HG02943 (cell line): ENCODE results near the gene AGAP1.
"Not testable (repeated sequence)": the region's sequence is repeated elsewhere in the genome, so short reads cannot be mapped to it uniquely, and the experiment has no call there.

Source experiments
- ATAC-seq: cut with Tn5 transposase; IDR thresholded peaks from one replicate; pipeline ENCODE4 v1.9.1; 2021; ENCODE audit warnings: mild to moderate bottlenecking, low read depth, moderate library complexity; ENCODE audit not compliant: unreplicated experiment

AGAP1 gene

DNA sequence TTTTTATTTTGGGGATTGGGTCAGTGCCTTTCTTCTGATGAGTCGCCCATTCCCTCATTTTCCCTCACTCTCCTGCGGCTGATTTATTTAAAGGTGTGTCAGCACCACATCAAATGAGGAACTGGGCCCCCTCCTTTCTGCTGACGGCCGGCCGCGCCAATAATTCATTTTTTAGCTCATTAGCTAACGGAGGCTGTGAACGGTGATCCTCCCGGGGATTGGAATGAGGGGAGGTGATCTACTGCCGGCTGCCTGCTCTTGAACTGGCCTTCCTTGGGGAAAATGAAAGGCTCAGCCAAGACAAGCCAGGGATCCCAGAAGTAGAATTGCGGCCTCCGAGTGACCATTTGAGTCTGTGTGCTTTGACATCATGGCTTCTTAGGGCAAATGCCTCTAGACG, 620.1 kb downstream of the AGAP1 start:
- ATAC-seq: no peak

DNA sequence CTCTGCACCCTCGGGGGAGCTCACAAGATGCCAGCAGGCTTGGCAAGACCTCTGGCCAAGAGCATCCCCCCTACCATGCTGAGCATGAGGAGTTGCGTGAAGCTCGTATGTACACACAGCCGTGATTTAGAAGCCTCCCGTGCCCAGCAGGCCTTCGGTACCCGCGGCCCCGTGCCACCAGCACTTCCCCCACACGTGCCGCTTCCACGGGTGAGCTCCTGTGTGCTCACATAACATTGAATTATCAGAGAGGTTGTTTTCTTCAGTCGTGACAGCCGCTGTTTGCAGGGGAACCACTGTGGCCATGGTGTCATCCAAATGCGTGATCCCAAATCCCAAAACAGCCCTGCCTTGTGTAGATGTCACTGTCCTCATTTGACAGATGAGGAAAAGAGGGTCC, 621.1 kb downstream of the AGAP1 start:
- ATAC-seq: no peak

DNA sequence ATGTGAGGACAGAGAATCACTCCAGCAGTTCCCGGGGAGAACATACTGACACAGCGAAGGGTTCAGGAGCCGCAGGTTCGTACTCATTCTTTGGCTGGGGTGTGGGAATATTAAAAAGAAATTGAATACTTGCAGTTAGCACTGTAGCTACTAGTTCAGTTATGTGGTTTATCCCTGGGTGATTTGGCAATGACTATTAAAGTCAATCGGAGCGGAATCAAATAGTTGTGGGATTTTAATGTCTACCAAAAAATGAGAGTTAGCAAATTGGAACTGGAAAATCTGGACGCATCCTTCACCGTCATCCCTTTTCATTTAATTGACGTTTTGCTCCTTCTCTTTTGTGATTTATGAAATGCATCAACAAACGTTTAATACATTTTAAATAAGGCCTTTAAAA, 623.6 kb downstream of the AGAP1 start:
- no peak for ATAC-seq

DNA sequence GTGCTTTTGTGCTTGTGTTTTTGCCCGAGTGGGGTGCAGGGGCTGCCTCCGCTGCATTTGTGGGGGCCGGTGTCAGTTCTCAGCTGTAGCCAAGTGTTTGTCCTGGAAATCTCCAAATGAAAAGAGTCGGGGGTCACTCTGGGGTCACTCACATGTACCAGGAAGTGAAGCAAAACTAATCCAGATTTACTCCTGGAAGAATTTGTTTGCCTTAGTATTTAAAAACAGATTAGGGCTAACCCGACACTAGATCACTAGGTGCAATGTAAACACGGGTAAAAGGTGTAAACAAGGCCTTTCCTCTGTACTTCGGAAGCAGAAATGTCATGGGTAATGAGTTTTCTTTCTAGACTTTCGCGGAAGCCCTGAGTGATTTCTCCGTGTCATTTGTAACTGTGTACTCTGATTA, 624.0 kb downstream of the AGAP1 start:
- no peak for ATAC-seq

DNA sequence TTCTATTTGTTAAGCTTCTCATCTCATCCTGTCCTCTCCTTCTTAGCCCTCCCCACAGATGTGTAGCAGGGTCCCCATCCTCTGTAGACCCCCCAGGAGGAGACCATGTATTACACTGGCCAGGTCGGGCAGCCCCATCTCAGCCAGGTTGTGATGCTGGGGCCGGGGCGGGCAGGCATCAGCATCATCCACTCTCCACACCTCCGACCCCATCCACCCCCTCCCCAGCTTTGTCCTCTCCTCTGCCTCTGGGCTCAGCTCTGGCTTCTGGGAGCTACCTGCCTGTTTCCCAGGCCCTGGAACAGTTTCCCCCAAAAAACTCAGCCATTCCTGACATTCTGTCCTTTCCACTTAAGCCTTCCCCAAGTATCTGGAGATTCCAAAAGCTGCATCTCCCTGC, 625.2 kb downstream of the AGAP1 start:
- no peak for ATAC-seq

DNA sequence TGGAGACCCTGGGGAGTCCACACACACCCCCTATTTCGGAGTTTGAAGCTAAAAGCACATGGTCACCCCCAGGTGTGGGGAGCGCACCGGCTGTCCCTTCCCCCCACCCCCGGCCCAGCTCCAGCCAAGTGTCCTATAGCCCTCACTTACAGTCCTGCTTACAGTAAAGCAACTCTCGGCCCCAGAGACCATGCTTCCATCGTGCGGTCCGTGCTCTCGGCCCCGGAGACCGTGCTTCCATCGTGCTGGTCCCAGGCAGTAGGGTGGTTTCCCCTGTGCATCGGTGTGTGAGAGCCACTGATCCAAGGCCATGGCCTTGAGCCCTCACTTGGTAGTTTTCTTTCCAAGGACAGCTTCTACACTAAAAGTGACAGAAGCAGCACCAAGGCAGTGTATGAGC, 625.6 kb downstream of the AGAP1 start:
- ATAC-seq: no peak

DNA sequence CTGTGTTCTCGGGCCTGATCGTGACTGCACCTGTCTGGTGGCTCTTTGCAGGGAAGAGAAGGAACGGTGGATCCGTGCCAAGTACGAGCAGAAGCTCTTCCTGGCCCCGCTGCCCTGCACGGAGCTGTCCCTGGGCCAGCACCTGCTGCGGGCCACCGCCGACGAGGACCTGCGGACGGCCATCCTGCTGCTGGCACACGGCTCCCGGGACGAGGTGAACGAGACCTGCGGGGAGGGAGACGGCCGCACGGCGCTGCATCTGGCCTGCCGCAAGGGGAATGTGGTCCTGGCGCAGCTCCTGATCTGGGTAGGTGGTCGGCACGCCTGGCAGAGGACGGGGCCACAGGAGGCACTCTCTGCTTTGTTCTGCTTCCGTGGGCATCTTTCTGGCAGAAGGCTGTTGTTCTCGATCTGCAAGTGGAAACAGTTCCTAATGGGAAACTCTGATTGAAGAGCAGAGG, 626.3 kb downstream of the AGAP1 start:
- no peak for ATAC-seq

DNA sequence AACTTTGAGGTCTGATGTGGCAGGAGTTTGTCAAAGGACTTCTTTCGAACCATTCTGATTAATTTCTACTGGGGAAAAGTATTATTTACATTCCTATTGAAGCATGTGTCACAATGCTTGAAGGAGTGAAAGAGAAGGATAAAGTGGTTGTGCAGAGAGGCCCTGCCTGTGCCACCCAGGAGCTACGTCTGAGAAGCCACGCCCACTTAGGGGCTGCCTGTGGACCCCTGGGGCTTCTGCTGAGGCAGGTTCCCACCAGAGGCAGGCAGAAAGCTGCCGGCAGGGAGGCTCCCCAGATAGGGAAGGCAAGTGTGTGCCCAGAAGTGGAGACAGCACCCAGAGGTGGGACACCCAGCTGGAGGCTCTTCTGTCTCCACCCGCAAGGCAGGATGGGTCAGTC, 627.0 kb downstream of the AGAP1 start:
- no peak for ATAC-seq

DNA sequence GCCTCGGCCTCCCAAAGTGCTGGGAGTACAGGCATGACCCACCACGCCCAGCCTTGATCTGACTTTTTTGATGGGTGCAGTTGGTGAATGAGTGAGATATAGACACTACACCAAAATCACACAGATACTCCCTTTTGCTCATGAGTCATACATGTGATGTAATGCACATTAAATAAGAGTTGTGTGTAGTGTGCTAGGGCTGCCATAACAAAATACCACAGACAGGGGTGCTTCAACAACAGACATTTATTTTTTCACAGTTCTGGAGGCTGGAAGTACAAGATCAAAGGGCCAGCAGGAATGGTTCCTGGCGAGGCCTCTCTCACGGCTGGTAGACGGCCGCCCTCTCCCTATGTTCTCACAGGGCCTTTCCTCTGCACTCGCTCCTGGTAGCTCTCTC, 627.7 kb downstream of the AGAP1 start:
- no peak for ATAC-seq

DNA sequence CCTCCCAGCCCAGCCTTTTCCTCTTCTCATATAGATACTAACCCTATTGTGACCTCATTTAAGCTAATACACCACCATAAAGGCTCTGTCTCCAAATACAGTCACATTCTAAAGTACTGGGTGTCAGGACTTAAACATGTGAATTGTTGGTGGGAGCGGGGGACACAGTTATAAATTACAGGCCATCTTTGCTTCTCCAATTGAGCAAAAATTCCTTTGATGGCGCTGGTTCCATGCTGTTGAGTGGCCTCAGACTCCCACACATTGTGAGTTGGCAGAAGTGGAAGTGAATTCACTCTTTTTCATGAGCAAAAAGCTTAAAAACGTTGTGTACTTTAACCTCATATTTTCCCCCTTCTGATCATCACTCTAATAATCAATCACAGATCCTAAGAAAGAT, 628.4 kb downstream of the AGAP1 start:
- ATAC-seq: no peak

DNA sequence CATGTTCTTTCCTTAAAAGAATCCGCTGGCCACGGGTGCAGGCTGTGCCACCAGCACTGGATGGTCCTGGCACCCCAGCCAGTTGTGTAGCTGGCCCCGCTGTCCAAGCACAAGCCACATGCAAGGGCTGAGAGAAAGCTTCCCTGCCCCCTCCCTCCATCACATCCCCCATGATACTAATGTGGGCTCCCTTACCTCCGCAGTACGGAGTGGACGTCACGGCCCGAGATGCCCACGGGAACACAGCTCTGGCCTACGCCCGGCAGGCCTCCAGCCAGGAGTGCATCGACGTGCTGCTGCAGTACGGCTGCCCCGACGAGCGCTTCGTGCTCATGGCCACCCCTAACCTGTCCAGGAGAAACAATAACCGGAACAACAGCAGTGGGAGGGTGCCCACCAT, 629.9 kb downstream of the AGAP1 start:
- no peak for ATAC-seq

DNA sequence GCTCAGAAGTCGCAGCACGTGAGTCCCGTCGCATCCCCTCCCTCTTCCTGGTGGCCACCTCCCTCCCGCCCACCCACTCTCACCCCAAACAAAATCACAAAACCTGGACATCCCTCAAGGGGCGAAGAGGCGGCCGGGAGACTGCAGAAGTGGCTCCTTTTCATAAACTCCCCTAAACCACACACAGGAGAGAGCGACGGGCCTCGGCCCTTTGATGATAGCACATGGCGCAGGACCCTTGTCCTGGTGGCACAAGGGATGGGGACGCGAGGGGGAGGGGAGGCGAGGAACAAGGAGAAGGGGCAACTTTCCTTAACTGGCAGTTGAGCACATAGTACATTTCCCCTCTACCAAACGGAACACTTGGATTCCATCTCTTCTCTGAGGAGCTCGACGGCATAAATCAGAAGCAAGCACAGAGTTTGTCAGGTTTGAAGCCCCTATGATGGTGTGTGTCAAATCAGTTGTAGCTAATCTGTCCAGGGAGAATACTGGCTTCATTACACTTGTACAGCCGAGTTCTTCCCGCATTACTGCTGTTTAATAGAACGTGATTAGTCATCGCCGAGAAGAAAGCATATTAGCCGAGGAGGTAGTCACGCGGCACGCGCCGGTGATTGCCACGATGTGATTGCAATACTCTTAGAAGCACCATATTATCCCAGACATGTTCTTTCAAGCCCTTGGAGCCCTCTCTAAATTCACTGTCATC, 630.5 kb downstream of the AGAP1 start:
- ATAC-seq: no peak

DNA sequence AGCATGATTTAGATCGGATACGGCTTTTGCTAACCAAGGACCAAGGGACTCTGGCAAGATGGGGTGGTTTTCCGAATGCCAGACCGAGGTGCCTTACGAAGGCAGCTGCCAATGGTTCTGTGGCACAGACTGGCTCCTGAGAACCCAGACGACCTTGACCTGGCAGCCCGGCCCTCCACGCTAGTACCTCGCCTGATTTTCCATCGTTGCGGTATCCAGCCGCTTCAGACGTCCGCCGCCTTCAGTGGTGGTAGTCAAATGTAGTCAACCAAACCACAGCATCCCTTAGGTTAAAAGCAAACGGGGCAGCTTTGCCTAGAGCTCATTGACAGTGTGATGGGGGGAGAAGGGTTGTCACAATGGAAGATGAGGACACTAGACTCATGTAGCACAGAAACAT, 631.7 kb downstream of the AGAP1 start:
- no peak for ATAC-seq

DNA sequence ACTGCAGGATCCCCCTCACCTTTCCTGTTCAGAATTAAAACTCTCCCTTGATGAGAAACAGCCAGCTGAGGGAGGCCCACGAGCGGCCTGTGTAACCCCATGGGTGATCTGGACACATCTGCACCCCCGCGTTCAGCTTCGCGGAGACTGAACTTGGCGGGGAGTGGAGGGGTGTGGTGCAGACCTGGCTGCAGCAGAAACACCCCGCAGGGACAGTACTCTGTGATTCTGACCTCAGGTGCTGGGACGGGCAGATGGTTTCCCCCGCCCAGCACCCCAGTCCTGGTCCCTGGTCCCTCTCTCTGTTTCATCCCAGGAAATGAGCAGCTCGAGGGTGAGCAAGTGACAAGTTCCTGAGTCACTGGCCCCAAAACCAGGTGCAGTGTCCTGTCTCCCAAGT, 633.2 kb downstream of the AGAP1 start:
- ATAC-seq: no peak

DNA sequence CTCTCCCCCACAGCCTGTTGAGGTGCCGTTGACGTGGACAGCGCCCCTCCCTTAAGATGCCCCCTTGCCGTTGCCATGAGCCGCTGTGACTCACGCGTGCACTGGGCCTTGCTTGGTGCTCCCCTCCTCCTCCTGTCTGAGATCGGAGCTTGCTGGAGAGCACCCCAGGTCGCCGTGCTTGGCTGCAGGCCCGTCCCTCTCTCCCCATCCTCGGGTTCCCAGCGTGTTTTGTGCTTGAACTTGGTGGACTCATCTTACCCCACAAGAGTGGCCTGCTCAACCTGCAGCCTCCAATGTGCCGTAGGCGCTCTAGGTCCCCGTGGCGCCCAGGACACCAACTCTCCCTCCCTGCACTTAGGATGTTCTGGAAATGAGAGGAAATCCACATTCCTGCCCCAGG, 634.5 kb downstream of the AGAP1 start:
- no peak for ATAC-seq

DNA sequence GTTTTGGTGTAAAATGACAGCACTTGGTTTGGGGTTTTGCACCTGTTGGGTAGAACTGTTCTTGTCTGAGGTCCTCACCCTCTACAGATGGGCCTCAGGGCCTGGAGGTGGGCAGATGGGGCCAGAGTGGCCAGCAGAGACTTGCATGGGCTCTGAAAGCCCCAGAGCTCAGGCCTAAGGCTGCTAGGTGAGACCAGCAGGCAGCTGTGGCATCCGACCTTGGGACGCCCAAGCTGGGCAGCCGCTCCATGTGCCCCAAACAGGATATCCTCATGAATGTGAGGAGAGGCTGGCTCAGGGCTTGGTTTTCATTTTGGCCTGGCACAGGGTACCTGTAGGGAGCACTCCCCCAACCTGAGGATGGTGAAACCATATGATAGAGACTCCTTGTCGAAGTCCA, 636.1 kb downstream of the AGAP1 start:
- ATAC-seq: no peak

DNA sequence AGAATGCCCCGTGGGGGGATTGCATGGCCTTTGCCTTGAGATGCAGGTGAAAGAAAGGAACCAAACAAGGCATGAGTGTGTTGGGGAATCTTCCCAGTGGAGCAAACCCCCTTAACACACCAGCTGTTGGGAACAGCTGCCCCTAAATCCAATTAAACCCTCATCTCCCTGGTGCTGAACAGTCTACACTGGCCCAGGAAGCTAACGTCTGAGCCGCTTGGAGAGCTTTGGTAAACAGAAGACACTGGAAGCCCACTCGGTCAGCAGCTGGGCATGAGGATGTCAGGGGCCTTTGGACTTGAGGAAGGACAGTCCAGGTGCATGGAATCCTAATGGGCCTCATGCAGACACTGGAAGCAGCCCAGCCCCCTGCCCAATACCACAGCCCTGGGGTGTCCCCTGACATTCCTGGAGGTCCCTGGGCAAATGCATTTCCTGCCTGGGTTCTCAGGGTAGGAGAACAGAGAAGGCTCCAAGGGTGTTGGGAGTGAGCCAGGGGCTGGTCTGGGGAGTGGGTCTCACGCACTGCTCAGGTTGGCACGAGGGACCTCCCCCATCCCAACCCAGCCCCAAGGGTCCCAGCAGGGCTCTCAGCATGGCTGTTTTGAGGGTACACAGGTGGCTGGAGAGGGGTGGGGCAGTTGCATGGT, 636.6 kb downstream of the AGAP1 start:
- ATAC-seq: no peak

DNA sequence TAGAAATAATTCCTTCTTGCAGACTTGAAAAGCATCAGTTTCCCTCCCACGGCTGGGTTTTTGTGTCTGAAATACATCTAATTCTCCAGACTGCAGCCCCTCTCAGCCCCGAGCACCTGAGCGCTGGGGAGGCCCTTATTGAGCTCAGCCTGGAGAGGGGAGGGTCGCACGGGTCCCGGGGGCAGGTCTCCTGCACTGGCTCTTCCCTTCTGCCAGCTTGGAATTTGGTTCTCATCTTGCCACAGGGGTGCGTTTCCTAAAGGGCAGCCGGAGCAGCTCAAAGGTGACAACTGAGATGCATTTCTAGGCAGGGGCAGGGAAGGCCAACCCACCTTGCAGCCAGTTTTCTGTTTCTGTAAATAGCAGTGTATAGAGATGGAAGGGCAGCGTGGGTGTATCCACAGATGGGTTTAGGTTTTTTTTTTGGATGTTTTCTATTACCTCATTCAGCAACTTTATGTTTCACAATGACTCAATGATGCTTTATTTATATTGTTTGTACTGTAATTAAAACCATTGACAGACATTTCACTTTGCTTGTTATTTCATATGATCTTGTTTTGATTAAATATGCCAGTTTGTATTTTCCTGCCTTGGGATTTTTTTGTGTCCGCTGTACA, 637.3 kb downstream of the AGAP1 start:
- no peak for ATAC-seq

DNA sequence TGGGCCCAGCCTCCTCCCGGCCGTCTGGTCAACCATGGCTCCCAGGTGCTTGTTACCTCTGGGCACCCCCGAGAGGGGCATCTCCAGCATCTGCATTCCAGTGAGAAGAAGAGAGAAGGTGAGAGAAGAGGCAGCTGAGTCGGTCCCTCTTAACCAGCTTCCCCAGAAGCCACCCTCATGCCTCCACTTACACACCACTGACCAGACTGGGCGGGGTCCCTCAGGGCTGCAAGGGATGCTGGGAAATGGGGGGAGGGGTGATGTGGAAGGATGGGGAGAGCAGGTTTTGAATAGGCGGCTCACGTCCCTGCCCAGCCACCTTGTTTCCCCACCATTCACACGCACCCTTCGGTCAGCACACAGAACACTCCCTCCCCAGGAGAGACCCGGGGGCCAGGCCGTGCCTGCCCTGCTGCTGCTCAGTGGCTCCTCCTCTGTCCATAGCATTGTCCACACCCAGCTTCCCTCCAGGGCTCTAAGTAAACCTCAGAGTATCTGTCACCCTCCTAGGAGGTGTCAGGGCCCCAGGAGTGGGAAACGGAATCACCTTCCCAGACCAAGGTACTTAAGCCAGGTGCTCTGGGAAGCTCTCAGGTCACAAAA, 639.7 kb downstream of the AGAP1 start:
- no peak for ATAC-seq

DNA sequence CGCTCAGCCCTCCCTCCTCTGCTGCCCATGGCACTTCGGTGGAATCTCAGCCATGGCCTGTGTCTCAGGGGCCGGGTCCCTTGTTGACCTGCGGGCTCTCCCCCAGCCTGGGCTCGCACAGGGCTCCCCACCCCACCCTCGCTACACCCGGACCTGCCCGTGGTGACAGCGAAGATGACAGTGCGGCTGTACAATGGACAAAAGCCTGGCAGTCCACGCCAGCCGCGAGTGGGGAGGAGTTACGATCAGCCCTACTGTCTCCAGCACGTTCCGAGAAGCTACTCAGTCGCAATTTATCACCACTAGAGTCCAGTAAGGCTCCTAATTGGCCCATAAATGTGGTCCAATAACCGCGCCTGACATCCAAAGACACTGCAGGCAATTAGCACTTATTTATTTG, 642.7 kb downstream of the AGAP1 start:
- ATAC-seq: no peak

DNA sequence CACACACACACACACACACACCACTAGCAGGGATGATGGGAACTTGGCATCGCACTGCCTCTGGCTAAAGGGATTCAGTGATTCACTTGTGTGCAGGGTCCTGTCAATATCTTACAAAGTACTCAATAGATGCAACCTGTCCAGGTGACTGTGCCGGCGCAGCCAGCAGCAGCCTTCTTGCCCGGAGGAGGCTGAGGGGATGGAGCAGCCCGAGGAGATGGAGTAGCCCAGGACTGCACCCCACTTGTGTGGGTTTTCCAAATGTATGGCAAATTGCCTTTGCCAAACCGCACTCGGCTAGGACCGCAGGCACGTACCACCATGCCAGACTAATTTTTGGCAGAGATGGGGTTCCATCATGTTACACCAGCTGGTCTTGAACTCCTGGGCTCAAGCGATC, 643.2 kb downstream of the AGAP1 start:
- ATAC-seq: no peak

DNA sequence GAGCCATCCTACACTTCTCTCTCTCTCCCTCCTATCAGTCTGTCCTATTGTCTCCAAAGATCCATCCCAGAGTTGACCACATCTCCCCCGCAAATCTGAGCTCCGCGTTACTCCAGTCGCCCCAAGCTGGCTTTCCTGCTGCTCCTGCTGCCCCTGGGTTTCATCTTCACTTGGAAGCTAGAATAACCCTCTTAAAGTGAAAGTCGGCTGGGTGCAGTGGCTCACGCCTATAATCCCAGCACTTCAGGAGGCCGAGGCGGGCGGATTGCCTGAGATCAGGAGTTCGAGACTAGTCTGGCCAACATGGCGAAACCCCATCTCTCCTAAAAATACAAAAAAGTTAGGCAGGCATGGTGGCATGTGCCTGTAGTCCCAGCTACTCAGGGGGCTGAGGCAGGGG, 647.8 kb downstream of the AGAP1 start:
- not testable (repeated sequence) for ATAC-seq
